ENCODE measurements around the gene CCDC85B.

CCDC85B gene

GRCh38 chr11:65912845-65913244 is 22.4 kb downstream of the CCDC85B start:
- DNase-seq, result no peak

DNA sequence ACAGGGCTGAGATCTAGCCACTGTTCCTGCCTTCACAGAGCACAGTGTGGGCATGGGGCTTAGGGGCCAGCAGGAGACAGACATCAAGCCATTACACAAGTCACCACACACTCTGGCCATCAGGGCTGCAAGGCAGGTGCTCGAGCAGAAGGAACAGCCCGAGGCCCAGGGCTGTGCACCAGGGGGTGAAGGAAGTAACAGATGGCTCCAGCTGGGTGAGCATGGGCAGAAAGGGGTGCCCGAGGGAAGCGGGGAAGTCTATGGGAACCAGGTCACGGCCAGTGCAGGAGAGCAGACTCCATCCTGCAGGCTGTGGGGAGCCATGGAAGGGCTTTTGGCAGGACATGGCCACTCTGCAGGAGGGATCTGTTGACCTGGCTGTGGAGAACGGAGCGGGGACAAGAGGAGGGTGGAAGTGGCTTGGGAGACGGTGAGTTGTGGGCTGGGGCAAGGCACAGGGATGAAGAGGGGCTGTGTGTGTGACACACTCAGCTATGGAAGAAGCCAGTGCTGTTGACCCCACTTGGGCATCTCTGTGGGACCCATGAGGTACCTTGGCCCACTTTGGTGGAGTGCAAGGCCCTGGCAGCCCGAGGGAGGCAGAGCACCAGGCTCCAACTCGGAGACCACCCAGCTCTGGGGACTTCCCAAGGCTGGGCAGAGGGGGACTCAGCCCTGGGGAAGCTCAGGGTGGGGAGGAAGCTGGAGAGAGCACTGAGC is 24.8 kb downstream of the CCDC85B start:
- DNase-seq, result no peak

- DNase-seq, result no peak
Observed at GRCh38 chr11:65915821-65916251, 25.4 kb downstream of the CCDC85B start.

DNA sequence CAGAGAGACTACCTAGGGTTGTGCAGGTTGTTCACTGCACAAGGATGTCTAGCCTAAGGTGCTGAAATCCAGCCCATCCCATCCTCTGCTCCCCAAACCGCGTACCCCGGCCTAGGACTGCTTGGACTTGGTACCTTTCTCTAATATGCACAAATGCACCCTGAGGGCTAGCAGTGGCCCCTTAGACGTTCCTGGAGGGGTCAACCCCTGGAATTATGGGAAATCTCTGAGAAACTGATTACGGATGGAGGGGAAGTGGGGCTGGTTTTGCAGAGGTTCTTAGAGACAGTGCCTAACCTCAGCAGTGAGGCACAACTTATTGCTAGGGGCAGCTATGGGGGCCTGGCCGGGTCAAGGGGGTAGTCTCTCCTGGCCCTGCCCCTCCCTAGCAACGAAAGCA is 25.9 kb downstream of the CCDC85B start:
- DNase-seq, result no peak

GRCh38 chr11:65917077-65917433 is 26.6 kb downstream of the CCDC85B start:
- no peak for DNase-seq

GRCh38 chr11:65917434-65918210 is 27.1 kb downstream of the CCDC85B start:
- no peak for DNase-seq

DNA sequence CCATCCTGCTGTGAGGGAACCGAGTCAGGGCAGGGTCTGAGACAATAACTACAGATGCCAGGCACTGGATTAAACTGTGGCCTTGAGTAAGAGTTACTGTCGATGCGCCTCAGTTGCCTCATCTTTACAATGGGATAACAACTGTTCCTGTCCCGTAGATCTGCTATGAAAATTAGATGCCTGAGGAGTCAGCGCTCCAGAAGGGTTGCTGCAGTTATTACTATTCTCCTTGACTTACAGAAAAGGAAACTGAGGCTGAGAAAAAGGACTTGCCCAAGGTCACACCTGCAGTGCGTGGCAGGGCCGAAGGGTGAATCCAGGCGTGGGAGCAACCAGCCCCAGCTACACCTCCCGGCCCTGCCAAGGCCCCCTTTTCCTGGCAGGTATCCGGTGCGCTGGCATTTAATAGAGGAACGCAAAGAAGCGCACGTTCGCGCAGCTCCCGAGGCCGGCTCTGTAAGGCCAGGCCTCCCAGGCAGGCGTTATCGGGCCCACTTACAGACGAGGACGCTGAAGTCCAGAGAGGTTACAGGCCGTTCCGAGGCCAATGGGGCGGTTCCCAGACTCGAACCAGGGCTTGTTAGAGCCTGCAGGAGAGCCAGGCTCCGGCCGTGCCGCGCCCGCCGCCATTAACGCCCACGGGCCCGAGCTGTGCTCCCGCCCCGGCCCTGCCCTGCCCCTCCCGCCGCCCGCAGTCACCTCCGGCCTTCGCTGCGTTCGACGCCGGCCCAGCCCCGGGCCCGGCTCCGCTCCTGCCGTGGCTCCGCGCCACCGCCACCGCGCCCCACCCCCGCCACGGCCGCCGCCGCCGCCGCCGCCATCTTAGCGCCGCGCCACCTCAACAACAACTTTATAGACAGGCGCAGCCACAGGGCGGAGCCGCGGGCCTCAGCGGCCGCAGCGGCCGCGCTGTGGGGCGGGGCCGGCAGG is 28.0 kb downstream of the CCDC85B start, which contains the start of gene C11orf68:
Gene C11orf68, minus strand, starts transcription at position 852 of the 930 bp plus-strand sequence. Its CDS starts 31 bp downstream, at position 821.
- DNase-seq, result no peak

- DNase-seq, result peak; percentile 99
Observed at GRCh38 chr11:65919141-65919572, 28.7 kb downstream of the CCDC85B start, which contains the start of gene DRAP1. Gene DRAP1, plus strand, starts transcription at chr11:65919426. Its CDS starts 76 bp downstream, at chr11:65919502.

- peak; percentile 78 for DNase-seq
Observed at GRCh38 chr11:65919573-65920371, 29.3 kb downstream of the CCDC85B start.

DNA sequence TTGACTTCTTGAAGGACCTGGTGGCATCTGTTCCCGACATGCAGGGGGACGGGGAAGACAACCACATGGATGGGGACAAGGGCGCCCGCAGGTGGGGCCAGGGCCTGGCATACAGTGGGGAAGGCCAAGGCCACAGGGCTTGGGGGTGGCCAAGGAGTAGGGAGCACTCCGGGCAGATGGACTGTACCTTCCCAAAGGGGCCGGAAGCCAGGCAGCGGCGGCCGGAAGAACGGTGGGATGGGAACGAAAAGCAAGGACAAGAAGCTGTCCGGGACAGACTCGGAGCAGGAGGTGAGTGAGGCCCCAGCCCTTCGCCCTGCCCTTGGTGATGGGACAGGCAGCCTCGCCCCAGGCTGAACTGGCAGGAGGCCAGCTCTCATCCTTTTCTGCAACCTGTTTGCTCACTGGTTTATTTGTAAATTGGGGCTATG is 29.9 kb downstream of the CCDC85B start:
- DNase-seq, result no peak

DNA sequence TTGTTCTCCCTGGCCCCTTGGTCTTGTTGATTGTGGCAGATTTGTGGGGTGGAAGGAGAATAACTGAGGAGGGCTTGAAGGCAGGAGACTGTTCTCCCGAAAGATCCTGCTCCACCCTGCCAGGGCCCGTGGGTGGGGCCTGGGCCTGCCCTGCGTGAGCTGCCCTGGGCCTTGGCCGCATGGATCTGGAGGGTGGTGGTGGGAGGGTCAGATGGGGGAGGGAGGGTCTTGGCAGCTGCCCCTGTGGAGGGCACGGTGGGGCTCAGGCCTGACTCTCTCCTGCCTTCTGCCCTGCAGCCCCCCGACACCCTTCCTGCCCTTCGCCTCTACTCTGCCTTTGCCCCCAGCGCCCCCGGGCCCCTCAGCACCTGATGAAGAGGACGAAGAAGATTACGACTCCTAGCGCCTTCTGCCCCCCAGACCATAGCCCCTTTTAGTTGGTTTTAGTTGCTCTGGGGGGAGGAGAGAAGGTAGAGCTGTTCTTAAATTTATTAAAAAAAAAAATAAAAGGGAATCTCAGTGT is 30.6 kb downstream of the CCDC85B start:
- DNase-seq, result no peak

DNA sequence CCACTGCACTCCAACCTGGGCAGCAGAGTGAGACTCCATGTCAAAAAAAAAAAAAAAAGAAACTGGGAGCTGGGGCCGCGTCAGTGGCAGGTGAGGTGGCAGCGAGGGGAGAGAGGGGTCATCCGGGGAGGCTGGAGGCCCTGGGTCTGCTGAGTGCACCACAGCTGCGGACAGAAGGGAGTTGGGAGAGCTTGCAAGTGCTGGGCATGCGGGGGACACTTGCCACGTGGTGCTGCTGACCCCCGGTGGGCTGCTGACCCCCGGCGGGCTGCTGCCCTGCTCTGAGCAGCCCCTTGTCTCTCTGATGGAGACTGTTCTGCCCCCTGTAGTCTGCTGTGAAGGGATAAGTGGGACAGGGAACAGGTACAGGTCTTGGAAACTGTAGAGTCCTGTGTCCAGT is 31.4 kb downstream of the CCDC85B start:
- DNase-seq, result no peak

GRCh38 chr11:65922565-65922964 is 32.1 kb downstream of the CCDC85B start:
- no peak for DNase-seq

DNA sequence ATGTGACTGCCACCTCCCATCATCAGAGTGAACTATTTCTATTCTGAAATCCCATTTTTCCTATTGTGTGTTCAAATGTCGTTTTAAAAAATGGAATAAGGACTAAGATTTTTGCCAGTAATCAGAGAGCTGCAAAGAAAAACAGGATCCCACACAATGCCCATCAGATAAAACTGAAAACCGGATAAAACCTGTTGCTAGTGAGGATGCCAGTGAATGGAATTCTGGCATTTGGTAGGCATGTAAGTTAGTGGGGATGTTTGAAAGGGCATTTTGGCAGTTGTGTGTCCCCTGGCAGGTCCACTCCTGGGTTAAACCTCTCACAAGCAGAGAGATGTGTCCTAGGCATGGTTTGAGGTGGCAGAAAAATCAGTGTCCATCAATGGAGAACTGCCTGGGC is 34.9 kb downstream of the CCDC85B start:
- DNase-seq, result no peak

- peak; percentile 60 for DNase-seq
Observed at GRCh38 chr11:65927904-65928397, 37.5 kb downstream of the CCDC85B start.

DNA sequence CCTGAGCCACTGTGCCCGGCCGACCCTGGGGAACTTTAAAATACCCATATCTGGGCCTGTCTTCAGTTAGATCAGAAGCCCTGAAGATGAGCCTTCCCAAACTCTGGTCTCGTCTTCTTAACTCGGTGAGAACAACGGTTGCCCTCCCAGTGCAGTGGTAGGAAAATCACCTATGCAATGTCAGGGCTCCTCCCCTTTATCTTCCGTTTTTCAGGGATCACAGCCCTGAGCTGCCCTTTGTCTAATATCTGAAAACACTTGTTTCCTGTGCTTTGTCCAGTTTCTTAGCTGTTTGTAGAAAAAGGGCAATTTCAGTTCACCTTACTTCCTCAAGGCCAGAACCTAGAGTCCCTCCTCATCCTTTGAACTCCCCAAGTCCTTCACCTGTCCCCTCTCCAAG is 38.2 kb downstream of the CCDC85B start:
- DNase-seq, result no peak

DNA sequence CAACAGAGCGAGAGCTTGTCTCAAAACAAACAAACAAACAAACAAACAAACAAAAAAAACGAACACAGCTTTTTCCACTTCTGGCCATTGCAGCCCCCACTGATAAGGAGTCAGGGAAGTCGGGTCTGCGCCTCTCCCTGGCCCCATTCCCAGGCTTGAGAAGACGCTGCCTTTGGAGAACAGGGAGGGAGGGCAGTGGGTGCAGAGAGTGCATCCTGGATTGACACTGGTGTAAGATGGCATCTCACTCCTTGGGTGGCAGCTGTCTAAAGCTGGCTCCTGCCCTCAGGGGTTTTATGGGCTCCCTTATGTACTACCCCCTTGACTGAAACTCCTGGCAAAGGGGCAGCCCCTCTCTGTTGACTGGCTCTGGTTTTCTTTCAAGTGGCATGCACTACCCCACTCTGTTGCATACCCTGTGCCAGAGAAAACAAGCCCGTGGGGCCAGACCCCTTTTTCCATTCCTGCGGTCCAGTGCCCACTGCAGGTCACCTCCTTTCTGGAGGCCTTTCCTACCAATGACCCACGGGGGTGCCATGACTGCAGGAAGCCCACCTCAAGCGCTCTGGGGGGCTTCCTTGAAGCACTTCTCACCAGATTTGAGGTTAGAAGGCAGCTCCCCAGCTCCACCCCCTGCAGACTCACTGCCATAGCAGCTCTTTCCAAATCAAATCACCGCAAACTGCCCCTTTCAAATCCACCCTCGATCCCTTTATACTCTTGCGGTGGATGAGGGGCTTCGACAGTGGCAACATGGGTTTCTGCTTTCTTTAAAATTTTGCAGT is 41.5 kb downstream of the CCDC85B start:
- no peak for DNase-seq

GRCh38 chr11:65932558-65932919 is 42.1 kb downstream of the CCDC85B start:
- DNase-seq, result no peak

DNA sequence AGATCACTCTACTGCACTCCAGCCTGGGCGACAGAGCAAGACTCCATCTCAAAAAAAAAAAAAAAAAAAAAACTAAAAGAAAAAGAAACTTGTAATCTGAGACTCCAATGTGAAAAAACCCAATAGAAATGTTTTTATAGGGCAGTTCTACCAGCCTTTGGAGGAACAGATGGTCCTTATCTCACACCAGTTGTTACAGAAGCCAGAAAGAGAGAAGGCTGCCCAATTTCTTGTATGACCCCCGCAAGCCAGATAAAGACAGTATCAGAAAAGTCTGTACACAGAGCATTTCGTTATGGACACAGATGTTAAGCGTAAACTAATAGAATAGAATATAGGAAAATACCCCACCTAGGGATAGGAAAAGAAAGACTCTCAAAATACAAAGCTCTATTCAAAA is 43.5 kb downstream of the CCDC85B start:
- no peak for DNase-seq

- DNase-seq, result no peak
Observed at GRCh38 chr11:65937766-65938165, 47.3 kb downstream of the CCDC85B start.

Measured in NK-92 treated with Interleukin-12 subunit alpha and Interleukin-12 subunit beta, amount 100 ng/mL, for 24 hours (cell line).